ENCODE data around the gene FAM184B. TPM values are rescaled to one million over a fixed set of nuclear protein-coding genes. Genes with fewer than 3 reads are reported as not detected.

Gene FAM184B
- total and polyA plus RNA-seq, 4 donors, result 0.05 TPM; not detected in 3

DNA sequence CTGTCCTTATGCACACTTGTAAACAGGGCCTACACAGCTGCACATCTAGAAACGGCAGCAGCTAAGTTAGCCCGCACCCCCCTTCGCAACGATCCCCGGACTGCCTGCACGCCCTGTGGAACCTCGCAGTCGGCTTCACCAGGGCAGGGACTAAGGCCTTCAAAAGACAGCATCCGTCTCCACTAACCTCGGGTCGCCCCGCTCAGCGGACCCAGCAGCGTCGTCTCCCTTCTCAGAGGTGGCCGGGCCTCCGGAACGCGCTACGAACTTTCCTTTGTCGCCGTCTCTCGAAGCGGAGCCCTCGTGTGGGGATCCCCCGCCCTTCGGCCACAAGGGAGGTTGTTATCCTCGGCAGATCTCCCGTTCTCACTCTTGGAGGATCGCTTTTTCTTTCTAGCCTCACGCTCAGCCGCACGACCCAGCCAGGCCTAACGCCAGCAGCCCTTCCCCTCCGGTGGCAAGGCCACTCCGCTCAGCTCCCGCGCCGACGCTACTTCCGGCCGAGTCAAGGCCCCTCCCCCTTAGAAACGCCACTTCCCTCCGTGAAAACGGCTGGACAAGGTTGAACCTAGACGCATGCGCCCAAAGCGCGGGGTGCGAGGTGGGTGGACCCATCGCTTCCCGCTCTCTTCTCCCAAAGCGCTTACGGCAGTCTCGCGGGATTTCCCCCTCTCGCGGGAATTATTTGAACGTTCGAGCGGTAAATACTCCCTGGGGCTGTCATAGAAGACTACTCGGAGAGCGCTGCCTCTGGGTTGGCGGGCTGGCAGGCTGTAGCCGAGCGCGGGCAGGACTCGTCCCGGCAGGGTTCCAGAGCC is 29.0 kb upstream of the FAM184B start, which contains the start of the genes DCAF16 and NCAPG:
TSS of gene DCAF16 (minus strand) at position 498 of the 818 bp plus-strand sequence. CDS start 6,616 bp downstream, outside the sequence.
TSS of gene NCAPG (plus strand) at position 720 of the 818 bp plus-strand sequence. CDS start 99 bp downstream, outside the sequence.
- H3K36me3 ChIP-seq (ENCODE audit: control insufficient read depth in 1 of 2, insufficient read depth in 2 of 2, low read length in 1 of 2), result peaks cover 0 to 2% of the 10 kb centered on the region in 2 donors
- H3K4me3 ChIP-seq (ENCODE audit: low read length in 2 of 2), result peak within 1 kb of the TSS; percentile 69 to 75
- WGBS, 2 donors, result 0 to 1% methylated on average over 69 of the region's 69 CpGs
- no peaks in the 10 kb centered on the region for H3K9me3 ChIP-seq (ENCODE audit: control insufficient read depth, low read length)
- no peaks in the 10 kb centered on the region for H3K4me1 ChIP-seq (ENCODE audit: control insufficient read depth in 1 of 2, insufficient read depth in 2 of 2, low read length in 2 of 2)
- intact Hi-C loops (cut with DNase I), result loop anchor here (1.0 to 5.0 kb wide), 5 partner anchors 196 to 263 kb away; partner anchors contain the start of genes LAP3 (in 1 of the 2), LCORL (in 1 of the 2) and MED28 (in 1 of the 2)
- ATAC-seq (ENCODE audit: low FRiP score) (peak; percentile 100), DNase-seq (peak; percentile 100)
- no peaks in the 10 kb centered on the region for H3K27me3 ChIP-seq (ENCODE audit: control insufficient read depth in 1 of 2, insufficient read depth in 2 of 2, low read length in 1 of 2)
- peak within 1 kb of the TSS; percentile 36 to 83 for H3K27ac ChIP-seq (ENCODE audit: low read depth in 1 of 2, low read length in 2 of 2)

- DNase-seq (no peak), ATAC-seq (ENCODE audit: low FRiP score) (no peak)
- Histone ChIP-seq H3K4me1 (ENCODE audit: control insufficient read depth in 1 of 2, insufficient read depth in 2 of 2, low read length in 2 of 2) (no peaks in the 10 kb centered on the region), H3K27ac (ENCODE audit: low read depth in 1 of 2, low read length in 2 of 2) (no peak overlapping the region), H3K9me3 (ENCODE audit: control insufficient read depth, low read length) (no peaks in the 10 kb centered on the region), H3K27me3 (ENCODE audit: control insufficient read depth in 1 of 2, insufficient read depth in 2 of 2, low read length in 1 of 2) (no peaks in the 10 kb centered on the region), H3K36me3 (ENCODE audit: control insufficient read depth in 1 of 2, insufficient read depth in 2 of 2, low read length in 1 of 2) (peaks cover 0 to 2% of the 10 kb centered on the region in 2 donors), H3K4me3 (ENCODE audit: low read length in 2 of 2) (peak overlapping the region; percentile 69 to 75)
- intact Hi-C loops (cut with DNase I), result loop anchor here (1.0 to 5.0 kb wide), 5 partner anchors 195 to 262 kb away; partner anchors contain the start of genes LAP3 (in 1 of the 2), LCORL (in 1 of the 2) and MED28 (in 1 of the 2)
- WGBS, 2 donors, result 4 to 5% methylated on average over 7 of the region's 7 CpGs
These were observed 28.2 kb upstream of the FAM184B start for GRCh38 chr4:17809667-17810066.

DNA sequence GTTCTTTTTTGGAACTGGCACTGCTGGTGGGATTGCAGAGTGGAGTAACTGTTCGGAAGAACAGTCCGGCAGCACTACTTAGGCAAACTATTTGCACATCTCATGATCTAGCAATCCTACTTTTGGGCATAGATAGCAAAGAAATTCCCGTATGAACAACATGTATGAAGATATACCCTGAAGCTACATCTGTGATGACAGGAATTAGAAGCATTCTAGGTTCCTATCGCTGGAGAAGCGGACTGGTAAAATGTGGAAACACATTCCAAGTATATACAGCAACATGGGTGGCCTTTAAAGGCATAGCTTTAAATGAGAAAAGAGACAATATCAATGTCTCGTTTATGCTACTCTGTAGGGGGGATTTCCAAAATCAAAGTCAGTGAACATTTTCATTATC is 26.0 kb upstream of the FAM184B start:
- peaks cover 5 to 10% of the 10 kb centered on the region in 2 donors for H3K36me3 ChIP-seq (ENCODE audit: control insufficient read depth in 1 of 2, insufficient read depth in 2 of 2, low read length in 1 of 2)
- no peaks in the 10 kb centered on the region for H3K27me3 ChIP-seq (ENCODE audit: control insufficient read depth in 1 of 2, insufficient read depth in 2 of 2, low read length in 1 of 2)
- no peaks in the 10 kb centered on the region for H3K9me3 ChIP-seq (ENCODE audit: control insufficient read depth, low read length)
- no peak overlapping the region for H3K4me3 ChIP-seq (ENCODE audit: low read length in 2 of 2)
- no peak for ATAC-seq (ENCODE audit: low FRiP score)
- H3K27ac ChIP-seq (ENCODE audit: low read depth in 1 of 2, low read length in 2 of 2), result no peak overlapping the region
- no peak for DNase-seq
- WGBS, 2 donors, result 17 to 19% methylated on average over 6 of the region's 6 CpGs
- H3K4me1 ChIP-seq (ENCODE audit: control insufficient read depth in 1 of 2, insufficient read depth in 2 of 2, low read length in 2 of 2), result no peaks in the 10 kb centered on the region
- intact Hi-C loops (cut with DNase I), result no loop called here

DNA sequence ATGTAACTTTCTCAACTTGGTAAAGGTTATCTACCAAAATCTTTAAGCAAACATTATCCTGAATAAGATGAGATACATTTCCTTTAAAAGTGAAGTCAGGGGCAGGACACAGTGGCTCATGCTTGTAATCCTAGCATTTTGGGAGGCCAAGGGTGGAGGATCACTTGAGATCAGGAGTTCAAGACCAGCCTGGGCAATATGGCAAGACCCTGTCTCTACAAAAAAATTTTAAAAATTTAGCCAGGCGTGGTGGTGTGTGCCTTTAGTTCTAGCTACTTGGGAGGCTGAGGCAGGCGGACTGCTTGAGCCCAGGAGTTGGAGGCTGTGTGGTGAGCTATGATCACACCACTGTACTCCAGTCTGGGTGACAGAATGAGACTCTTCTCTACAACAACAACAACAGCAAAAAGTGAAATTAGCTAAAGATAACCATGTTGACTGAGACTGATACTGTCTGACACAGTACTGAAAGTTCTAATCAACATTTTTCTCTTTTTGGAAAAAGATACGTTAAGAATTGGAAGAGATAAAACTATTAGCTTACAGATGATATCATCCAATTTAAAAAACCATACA is 24.2 kb upstream of the FAM184B start:
- Histone ChIP-seq H3K27me3 (ENCODE audit: control insufficient read depth in 1 of 2, insufficient read depth in 2 of 2, low read length in 1 of 2) (no peaks in the 10 kb centered on the region), H3K36me3 (ENCODE audit: control insufficient read depth in 1 of 2, insufficient read depth in 2 of 2, low read length in 1 of 2) (peaks cover 5 to 10% of the 10 kb centered on the region in 2 donors), H3K4me1 (ENCODE audit: control insufficient read depth in 1 of 2, insufficient read depth in 2 of 2, low read length in 2 of 2) (no peaks in the 10 kb centered on the region), H3K27ac (ENCODE audit: low read depth in 1 of 2, low read length in 2 of 2) (no peak overlapping the region), H3K9me3 (ENCODE audit: control insufficient read depth, low read length) (no peaks in the 10 kb centered on the region), H3K4me3 (ENCODE audit: low read length in 2 of 2) (no peak overlapping the region)
- intact Hi-C loops (cut with DNase I), result no loop called here
- no peak for DNase-seq
- no peak for ATAC-seq (ENCODE audit: low FRiP score)
- 84 to 86% methylated on average over 3 of the region's 3 CpGs for WGBS, 2 donors

DNA sequence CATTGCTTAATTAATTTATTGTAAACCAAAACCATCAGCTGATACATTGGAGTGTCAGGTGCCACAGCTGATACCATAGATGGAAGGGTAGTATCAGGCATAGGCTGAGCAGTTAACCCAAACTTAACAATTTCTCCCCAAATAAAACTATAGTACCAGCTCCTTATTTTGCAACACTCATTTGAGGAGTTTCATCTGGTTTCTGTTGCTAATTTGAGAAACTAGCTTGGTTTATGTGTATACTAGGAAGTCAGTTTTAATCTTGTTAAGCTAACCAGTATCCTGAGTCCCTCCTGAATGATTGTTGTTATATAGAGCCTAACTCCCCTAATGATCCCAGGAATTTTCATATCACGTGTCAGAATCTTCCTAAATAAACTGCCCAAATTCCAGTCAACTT is 16.4 kb upstream of the FAM184B start:
- Histone ChIP-seq H3K27me3 (ENCODE audit: control insufficient read depth in 1 of 2, insufficient read depth in 2 of 2, low read length in 1 of 2) (no peaks in the 10 kb centered on the region), H3K4me3 (ENCODE audit: low read length in 2 of 2) (no peak overlapping the region), H3K36me3 (ENCODE audit: control insufficient read depth in 1 of 2, insufficient read depth in 2 of 2, low read length in 1 of 2) (no peaks in the 10 kb centered on the region), H3K9me3 (ENCODE audit: control insufficient read depth, low read length) (no peaks in the 10 kb centered on the region), H3K4me1 (ENCODE audit: control insufficient read depth in 1 of 2, insufficient read depth in 2 of 2, low read length in 2 of 2) (no peaks in the 10 kb centered on the region), H3K27ac (ENCODE audit: low read depth in 1 of 2, low read length in 2 of 2) (no peak overlapping the region)
- DNase-seq (no peak), ATAC-seq (ENCODE audit: low FRiP score) (no peak)
- 88 to 98% methylated on average over 1 of the region's 1 CpG for WGBS, 2 donors
- intact Hi-C loops (cut with DNase I), result no loop called here

DNA sequence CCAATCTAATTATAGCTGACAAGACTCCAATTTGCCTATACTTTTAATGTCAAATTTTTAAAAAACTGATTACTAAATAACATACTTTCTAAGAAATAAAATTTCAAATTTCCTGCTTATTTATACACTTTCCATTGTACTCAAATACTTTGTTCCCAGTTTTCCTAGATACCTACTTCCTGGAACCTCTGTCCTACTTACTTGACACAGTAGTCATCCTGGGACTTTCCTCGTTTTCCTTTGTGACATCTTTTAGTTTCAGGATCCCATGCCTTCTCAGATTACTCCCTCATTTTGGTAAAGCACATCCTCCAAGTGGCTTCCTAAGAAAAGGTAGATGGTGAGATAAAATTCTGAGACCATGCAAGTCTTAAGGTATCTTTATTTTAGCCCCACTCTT is 13.3 kb upstream of the FAM184B start:
- WGBS, 2 donors, result 72 to 76% methylated on average over 1 of the region's 1 CpG
- H3K36me3 ChIP-seq (ENCODE audit: control insufficient read depth in 1 of 2, insufficient read depth in 2 of 2, low read length in 1 of 2), result no peaks in the 10 kb centered on the region
- intact Hi-C loops (cut with DNase I), result no loop called here
- DNase-seq, result no peak
- no peaks in the 10 kb centered on the region for H3K27me3 ChIP-seq (ENCODE audit: control insufficient read depth in 1 of 2, insufficient read depth in 2 of 2, low read length in 1 of 2)
- H3K9me3 ChIP-seq (ENCODE audit: control insufficient read depth, low read length), result no peaks in the 10 kb centered on the region
- H3K4me3 ChIP-seq (ENCODE audit: low read length in 2 of 2), result no peak overlapping the region
- ATAC-seq (ENCODE audit: low FRiP score), result no peak
- no peaks in the 10 kb centered on the region for H3K4me1 ChIP-seq (ENCODE audit: control insufficient read depth in 1 of 2, insufficient read depth in 2 of 2, low read length in 2 of 2)
- H3K27ac ChIP-seq (ENCODE audit: low read depth in 1 of 2, low read length in 2 of 2), result no peak overlapping the region

DNA sequence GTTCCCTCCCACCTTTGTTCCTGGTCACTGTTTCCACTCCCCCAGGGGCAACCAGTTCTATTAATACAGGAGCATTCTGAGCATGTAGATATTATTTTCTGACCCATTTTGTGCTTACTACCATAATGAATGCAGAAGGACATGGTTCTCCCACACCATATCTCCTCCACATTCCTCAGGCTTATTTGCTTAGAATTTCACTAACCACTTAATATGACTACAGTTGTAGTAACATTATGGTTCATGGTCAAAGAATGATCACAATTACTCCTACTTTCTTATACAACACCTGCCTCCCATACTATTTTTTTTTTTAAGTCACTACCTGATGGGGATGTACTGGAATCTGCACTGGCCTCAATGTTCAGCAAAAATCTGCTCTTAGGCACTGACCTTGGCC is 7.5 kb upstream of the FAM184B start:
- no peaks in the 10 kb centered on the region for H3K4me1 ChIP-seq (ENCODE audit: control insufficient read depth in 1 of 2, insufficient read depth in 2 of 2, low read length in 2 of 2)
- no peak for ATAC-seq (ENCODE audit: low FRiP score)
- intact Hi-C loops (cut with DNase I), result no loop called here

DNA sequence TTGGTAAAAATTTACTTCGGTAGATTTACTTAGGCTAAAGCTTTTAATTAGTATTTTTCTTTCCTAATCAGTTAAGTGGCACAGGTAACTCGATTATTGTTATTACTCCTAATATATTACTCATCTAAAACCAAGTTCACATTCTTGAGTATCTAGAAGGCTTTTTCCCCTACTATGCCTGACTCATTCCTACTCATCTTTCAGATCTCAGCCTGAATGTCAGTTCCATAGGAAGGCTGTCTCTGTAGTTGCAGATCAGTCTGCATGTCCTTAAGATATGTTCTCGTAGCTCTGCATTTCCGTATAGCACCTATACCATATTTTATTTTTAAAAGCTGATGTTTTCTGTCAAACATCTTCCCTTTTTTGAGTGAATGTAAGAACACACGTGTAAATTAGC is 5.9 kb upstream of the FAM184B start:
- 81 to 90% methylated on average over 5 of the region's 5 CpGs for WGBS, 2 donors
- no peak overlapping the region for H3K4me3 ChIP-seq (ENCODE audit: low read length in 2 of 2)
- H3K36me3 ChIP-seq (ENCODE audit: control insufficient read depth in 1 of 2, insufficient read depth in 2 of 2, low read length in 1 of 2), result no peaks in the 10 kb centered on the region
- ATAC-seq (ENCODE audit: low FRiP score) (no peak), DNase-seq (no peak)
- H3K27me3 ChIP-seq (ENCODE audit: control insufficient read depth in 1 of 2, insufficient read depth in 2 of 2, low read length in 1 of 2), result no peaks in the 10 kb centered on the region
- H3K4me1 ChIP-seq (ENCODE audit: control insufficient read depth in 1 of 2, insufficient read depth in 2 of 2, low read length in 2 of 2), result no peaks in the 10 kb centered on the region
- intact Hi-C loops (cut with DNase I), result no loop called here
- no peak overlapping the region for H3K27ac ChIP-seq (ENCODE audit: low read depth in 1 of 2, low read length in 2 of 2)
- no peaks in the 10 kb centered on the region for H3K9me3 ChIP-seq (ENCODE audit: control insufficient read depth, low read length)

More for the DNA sequence above, 7.5 kb upstream of the FAM184B start:
- Histone ChIP-seq H3K9me3 (ENCODE audit: control insufficient read depth, low read length) (no peaks in the 10 kb centered on the region), H3K27me3 (ENCODE audit: control insufficient read depth in 1 of 2, insufficient read depth in 2 of 2, low read length in 1 of 2) (no peaks in the 10 kb centered on the region), H3K27ac (ENCODE audit: low read depth in 1 of 2, low read length in 2 of 2) (no peak overlapping the region), H3K36me3 (ENCODE audit: control insufficient read depth in 1 of 2, insufficient read depth in 2 of 2, low read length in 1 of 2) (no peaks in the 10 kb centered on the region), H3K4me3 (ENCODE audit: low read length in 2 of 2) (no peak overlapping the region)
- DNase-seq, result no peak
